HG03439 (cell line): ENCODE measurements around the gene TMEM170B.

Experiments
- ATAC-seq: cut with Tn5 transposase; IDR thresholded peaks from one replicate; pipeline ENCODE4 v1.9.1; 2021; ENCODE audit warnings: mild to moderate bottlenecking, moderate library complexity; ENCODE audit not compliant: unreplicated experiment

Gene TMEM170B, protein sequence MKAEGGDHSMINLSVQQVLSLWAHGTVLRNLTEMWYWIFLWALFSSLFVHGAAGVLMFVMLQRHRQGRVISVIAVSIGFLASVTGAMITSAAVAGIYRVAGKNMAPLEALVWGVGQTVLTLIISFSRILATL

DNA sequence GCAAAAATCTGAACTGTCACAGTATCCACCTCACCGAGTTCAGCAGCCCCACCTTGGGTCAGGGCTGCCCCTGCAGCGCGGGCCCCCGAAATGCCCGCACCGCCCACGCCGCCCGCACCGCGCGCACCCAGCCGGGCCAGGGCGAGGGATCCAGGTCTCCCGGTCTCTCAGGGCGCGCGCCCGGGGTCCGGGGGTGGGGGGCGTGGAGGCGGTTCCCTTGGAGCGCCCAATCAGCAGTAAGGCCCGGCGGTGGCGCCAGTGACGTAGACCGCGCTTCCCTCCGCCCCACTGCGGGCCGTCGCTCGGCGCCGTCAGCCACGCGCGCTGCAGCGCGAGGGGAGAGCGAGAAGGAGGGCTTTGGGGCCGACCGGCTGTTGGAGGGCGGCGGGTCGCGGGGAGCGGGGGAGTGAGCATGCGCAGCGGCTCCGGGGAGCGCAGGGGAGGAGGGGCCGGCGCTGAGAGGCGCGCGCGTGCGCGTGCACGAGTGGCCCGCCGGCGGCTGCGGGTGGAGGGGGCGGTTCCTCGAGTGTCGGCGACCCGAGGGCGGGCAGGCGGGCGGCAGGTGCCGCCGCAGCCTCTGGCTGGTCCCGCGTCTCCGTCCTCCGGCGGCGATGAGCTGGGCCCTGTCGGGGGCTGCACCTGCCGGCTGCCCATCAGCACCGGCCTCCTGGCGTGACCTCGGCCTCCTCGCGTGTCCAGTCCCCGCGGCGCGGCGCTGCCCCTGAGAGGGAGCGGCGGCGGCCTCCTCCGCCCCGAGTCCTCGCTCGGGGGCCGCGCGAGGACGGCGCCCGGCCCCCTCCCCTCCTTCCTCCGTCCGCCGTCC, at the start of gene TMEM170B:
Gene TMEM170B (plus strand): TSS at position 521 of the 823 bp plus-strand sequence. CDS start 529 bp downstream, outside the sequence.
- ATAC-seq: peak; percentile 97

DNA sequence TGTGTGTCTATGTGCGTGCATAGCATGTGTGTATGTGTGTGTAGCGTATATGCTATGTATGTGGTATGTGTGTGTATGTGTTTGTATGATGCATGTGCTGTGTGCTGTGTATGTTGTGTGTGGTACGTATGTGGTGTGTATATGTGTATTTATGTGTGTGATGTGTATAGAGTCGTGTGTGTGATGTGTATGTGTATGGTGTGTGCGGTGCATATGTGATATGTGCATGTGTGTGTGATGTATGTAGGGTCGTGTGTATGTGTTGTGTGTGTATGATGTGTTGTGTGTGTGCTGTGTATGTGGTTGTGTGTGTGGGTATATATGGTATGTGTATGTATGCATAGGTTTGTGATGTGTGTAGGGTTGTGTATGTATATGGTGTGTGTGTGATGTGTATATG, 46.6 kb upstream of the TMEM170B start:
- ATAC-seq: no peak

DNA sequence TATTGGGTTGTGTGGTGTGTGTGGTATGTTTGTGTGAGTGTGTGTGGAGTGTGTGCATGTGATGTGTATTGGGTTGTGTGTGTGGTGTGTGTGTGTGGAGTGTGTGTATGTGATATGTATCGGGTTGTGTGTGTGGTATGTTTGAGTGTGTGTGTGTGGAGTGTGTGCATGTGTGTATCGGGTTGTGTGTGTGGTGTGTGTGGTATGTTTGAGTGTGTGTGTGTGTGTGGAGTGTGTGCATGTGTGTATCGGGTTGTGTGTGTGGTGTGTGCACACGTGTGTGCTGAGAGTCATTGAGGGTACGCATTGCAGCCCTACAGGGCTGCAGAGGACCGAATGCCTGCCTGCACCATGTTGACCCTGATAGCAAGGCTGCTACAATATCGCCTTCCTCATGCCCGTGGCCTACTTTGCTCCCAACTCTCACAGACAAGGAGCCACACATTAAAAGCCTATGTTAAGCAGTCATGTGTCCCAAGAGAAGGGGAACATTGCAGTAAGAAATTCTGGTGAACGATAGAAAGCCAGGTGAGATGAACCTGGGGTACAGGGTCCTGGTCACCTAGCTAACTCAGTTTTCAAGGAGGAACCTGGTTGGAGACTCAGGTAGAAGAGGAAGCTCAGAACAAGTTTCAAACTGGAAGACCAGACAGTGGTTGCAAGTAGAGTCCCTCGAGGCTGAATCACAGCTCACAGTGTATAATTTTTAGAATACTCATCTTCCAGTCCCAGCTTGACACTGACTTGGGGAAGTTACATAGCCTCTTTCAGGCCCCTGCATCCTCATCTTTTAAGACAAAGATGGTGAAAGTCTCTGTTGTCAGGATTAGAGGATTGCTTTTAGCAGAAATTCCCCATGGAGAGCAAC, 45.7 kb upstream of the TMEM170B start:
- no peak for ATAC-seq

DNA sequence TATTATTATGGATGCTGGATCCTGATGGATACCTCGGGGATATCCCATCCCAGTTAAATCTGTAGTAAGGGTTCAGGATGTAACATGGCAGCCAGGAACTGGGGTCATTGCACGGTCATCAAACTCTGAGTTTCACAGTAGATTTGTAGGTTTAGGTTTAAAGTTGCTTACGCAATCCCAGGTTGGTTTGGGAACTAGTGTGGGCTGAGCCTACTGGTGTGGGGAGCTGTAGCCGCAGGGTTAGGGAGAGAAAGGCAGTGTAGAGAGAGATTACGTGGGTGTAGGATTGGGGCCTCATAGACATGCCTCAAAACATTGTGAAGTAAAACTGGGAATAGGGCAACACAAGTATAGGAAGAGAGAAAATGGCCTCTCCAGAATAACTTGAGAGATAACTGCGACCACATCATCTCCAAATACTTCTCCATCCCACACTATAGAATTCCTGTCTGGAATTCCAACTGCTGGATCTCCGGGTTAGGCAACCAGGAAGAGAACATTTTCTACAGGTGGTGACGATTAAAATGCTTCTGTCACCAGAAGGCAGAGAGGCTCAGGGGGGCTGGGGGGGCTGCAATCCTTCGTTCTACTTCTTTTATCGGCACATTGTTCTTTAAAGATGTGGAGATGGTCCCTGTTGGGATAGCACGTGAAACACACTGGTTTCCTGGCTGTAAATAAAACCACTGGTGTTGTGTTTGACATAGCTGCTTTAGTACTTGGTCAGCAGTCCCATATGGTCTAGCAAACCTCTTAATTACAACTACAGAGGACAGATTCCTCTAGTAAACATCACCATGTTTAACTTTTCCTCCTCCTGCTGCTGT, 44.9 kb upstream of the TMEM170B start:
- ATAC-seq: no peak

DNA sequence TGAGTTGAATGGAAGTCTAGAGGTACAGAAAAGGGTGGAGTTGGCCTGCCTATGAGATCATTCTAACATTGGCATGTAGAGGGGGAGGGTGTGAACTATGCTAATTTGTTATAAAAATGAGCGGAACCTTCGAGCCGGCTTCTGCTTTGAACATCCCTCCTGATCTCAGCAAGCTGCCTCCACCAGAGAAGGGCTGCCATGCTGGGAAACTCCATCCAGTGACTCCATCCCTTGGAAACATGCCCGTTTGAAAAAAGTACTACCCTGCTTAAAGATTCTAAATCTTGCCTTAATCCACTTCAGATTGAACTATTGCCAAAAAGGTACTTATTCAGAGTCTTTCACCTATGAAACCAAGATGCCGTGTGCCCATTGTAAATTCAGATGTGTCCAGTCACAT, 43.6 kb upstream of the TMEM170B start:
- ATAC-seq: no peak

DNA sequence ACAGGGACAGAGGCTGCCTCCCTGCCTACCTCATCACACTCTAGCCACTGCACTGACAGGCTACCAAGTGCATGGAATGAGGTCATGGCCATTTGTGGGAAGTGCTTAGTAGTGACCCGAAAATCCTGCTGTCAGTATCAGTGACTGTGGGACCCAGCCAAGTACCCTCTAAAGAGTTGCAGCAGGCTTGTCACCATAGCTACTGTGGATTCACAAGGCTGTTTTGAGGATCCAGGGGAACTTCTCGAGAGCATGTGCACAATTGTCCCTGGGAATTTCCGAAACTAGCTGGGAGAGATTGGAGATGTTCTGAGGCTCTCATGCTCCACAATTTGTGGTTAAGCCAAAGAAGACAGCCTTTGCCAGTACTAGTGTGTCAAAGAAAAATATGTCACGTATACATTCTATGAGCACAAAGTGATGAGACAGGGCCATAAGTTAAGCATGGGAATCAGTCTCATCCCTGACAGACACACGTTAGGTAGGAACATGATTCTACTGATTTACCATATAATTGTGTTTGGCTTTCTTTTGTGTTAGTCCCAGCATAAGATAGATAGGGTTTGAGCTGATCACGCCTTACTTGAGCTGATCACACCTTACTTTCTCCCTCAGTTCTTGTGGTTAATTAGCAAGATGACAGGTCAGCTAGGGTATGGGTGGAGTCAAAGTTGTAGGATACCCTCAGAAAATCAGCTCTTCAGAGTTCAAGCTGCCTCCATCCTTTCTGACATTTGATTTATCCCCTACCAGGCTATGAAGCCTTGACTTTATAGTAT, 42.6 kb upstream of the TMEM170B start:
- ATAC-seq: no peak

DNA sequence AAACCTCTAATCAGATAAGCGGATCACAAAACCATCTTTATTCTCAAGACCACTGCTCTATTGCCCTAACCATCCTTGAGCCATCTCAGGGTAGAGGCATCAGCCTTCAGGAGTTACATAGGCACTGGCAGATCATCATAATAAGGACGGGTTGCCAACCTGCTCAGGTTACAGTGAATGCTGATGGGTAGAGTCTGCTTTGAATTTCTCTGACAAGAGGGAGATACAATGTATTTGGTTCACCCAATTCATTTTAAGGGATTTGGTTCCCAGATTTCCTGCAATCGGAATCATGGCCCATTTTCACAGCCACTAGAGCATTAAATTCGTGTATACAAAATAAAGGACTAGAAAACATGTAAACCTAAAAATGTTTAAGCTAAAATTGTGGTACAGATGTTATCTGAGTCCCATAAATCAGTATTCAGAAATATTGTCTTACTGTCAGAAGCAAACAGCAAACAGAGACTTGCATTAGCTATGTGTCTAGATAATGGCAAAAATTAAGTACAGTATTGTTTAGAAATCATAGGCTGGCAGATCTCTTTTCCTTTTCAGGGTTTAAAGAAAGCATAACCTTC, 41.9 kb upstream of the TMEM170B start:
- ATAC-seq: no peak

DNA sequence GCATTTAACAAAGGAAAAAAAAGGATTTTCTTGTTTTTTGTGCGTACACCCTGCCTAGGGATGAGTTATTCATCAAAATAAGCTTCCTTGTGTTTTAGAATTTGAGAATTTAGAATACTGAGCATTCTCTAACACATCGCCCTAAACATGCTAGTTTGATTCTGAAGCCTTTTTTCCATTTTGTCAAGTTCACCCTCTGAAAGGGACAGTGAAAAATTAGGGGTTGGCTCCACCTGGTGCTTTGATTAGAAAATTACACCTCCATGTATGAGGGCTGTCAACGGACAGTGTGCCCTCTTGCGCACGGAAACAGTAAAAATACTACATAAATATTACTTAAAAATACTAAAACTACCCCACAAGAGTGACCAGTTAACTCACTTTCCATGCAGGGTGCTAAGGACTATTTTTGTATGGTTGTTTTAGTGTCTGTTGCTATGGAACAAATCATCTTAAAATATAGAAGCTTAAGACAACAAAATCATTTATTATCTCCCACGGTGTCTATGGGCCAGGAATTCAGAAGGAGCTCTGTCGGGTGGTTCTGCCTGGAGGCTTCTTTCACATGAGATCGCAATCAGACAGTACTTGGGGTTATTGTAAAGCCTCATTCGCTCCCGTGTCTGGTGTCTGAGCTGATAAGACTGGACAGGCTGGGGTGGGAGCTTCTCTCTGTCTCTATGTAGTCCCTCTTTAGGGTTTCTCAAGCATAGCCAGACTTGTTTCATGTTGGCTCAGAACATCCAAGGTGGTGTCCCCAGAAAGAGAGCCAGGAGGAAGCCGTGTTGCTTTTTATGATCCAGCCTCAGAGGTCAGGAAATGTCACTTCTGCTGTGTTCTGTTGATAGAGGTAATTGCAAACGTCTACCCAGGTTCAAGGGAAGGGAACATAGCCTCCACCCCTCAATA, 41.1 kb upstream of the TMEM170B start:
- ATAC-seq: peak; percentile 69

DNA sequence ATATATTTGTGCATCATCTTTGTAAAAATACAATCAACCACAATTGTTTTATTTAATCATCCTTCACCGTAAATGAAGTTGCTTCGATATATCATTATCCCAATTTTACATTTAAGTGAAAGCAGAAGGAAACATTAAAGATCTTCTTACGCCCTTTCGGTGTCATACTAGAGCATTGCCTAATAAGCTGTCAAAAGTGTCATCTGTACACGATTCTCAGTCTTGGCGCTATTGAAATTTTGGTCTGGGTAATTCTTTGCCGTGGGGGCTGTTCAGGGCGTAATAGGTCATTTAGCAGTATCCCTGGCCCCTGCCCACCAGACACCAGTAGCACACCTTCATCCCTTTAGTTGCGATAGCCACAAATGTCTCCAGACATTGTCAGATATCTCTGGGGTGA, 40.4 kb upstream of the TMEM170B start:
- no peak for ATAC-seq

DNA sequence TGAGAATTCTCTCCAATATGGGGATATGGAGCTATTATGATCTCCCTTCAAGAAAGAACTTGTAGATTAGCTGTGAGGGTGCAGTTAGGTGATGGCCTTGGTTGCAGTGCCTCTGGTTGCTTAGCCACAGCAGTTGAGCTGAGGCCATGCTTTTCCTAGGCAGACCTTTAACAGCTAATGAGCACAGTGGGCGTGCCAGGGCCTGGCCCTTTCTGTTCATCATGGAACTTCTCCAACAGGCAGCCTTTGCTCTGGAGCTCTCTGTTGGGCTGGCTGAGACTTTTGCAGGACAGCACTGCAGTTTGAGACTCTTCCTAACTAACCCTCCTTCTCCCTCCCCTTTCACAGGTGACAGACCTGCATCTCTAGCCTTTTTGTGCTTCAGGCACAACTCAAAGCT, 39.7 kb upstream of the TMEM170B start:
- no peak for ATAC-seq

DNA sequence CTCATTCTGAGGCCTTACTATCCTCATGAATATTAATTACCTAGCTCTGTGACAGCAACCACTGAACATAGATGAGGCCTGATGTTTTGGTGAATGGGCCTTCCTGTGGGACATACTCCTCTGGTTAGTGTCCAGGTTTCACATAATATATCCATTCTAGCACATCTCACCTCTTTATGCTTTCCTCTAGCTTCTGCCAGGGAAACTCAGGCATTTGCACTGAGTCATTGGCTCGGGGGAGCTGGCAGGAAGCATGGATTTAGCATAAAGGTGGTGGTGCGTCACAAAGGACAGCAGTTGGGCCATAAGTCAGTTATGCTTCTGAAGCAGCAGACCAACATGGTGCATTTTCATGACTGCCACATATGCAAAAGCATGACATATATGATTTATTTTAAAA, 37.5 kb upstream of the TMEM170B start:
- no peak for ATAC-seq

DNA sequence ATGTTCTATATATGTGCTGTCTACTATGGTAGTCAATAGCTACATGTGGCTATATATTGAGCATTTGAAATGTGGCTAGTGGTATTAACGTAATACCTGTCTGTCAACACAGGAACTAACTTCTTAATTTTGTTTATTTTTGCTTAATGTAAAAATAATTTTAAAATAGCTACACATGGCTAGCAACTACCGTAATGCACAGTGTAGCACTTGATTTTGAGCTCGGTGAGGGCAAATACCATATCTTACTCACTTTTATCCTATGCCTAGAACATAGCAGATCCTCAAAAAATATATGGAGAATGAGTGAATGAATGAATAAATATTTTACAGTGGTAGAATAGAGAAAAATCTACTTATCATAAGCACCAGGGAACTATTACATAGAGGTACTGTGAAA, 28.1 kb upstream of the TMEM170B start:
- ATAC-seq: no peak

DNA sequence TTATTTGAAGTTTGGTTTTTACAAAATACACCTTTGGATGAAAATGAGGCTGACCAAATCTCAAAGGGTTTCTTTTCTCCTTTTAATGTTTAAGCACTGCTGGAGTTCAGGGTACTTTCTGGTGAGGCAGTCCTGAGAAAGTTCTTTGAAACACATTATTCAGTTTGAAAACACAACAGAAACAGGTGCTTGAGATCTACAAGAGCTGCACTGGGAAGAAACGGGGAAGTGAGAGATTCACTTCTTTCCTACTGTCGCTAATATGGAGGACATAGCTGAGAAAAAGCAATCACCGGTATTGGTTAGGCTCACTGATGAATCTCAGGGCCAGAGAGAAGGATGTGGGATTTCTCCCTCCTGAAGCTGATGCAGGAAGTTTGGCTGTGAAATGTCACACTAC, 22.9 kb upstream of the TMEM170B start:
- ATAC-seq: peak; percentile 80

DNA sequence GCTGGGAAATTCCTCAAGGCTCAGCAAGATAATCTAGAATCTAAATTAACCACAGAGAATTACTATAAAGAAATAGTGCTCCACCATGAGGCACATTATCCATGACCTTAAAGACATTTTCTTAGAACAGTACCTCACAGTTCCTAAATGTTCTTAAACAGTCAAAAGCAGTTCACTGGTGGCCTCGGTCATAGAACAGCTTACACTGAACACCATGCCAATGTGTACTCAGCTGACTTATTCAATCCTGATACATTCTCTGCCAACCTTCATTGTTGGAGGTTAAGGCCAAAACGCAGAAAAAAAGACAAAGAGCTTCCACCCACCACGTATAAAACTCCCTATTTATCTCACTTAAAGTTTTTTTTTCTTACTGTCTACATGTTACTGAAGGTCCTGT, 21.8 kb upstream of the TMEM170B start:
- ATAC-seq: no peak

DNA sequence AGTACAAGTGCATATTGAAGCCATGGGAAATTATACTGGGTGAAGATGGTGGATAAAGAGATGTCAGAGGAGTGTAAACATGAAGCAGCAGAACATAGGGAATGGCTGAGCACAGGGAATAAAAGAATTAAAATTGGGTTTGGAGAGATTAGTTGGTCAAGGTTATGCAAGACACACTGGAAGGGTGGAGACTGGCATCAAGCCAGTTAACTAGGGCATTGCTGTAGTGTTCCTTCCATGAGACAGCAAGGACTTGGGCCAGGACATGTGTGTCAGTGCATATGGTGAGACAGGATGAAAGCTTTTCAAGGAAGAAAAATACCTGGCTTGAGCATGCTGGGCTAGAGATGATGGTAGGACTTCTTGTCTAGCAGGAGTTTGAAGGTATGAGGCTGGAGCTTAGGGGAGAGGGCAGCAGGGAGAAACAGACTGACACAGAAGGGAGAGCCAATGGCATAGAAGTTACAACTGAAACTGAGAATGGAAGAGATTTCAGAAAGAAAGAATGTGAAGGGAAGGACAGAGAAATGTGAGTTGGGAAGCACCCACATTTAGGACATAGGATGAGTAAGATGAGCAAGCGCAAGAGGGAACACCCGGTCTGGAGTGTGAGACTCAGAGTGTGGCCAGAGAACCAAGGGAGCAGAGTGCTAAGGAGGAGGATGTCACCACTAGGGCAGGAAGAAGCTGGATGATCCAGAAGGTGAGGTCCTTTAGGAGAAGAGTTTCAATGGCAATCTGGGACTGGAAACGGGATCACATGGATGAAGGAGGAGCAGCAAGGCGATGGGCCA, 14.5 kb upstream of the TMEM170B start:
- no peak for ATAC-seq

DNA sequence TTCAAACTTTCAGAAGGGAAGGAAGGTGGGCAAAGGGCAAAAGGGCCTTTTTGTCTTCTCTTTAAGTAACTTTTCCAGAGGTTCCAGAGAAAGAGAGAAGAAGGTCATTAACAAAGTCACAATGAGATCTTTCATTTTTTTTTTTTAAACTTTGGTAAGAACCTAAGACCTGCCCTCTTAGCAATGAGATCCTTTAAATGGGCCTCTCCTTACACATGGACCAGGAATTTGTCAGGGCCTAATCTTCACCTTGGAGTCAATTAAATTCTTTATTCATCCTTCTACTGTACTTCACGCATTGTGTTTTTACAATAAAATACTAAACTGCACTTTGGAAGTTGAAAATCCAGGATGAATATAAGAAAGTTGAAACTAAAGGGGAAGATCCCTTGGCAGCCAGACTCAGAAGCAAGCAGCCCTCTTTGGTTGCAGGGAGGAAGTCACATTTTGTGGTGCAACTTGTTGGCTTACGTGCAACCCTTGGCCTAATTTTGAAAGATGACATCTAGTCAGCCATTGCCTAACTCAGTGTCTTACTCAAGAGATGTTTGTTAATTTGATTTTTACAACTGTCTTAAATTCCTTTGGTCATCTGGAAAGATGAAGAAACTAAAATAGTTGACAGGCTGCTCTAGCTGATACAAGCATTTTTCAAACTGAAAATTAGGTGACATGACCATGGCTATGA, 11.9 kb upstream of the TMEM170B start:
- no peak for ATAC-seq

DNA sequence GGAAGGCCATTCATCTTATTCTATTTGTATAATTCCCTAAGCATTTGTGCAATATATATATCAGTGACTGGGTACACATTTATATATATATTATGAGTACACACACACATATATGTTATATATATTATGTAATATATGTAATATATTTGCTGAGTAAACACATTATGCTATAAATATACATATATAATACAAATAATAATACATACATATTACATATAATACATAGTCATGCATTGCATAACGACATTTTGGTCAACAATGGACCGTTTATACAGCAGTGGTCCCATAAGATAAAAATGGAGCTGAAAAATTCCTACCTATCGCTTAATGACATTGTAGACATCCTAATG, 11.4 kb upstream of the TMEM170B start:
- no peak for ATAC-seq
